ENCODE measurements around the gene ENG.

DNA sequence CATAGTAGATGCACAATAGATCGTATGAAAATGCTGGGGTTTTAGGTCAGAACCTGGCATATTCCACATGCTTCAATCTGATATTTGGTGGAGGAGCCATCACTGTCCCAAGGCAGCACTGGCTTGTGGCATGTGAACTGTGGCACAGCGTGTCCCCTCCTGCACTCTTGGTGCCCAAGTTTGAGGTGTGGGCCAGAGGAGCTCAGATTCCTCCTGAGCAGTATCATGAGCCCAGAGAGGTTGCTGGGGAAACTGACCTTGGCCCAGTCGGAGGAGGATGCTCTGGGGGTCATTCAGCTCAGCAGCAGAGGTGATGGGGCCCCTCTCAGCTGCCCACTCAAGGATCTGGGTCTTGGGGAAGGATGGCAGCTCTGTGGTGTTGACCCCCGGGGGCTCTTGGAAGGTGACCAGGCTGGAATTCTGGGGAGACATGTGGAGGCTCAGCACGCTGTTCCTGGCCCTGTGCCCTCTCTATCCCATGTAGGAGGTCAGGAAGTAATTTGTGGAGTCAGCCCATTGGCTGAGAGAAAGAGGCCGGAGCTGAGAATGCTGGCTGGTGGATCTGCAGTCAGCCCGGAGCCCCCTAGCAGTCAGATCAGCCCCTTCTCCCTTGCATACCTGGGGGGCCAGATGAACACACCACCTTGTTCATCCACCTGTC is 28.1 kb downstream of the ENG start:
- TF ChIP-seq CTCF (IDR thresholded peaks at IDR 0.05) (no peak), POLR2A (IDR thresholded peaks at IDR 0.05) (no peak)
